SK-N-SH treated with all-trans-retinoic acid at 6 μM for 48 hours (cell line): ENCODE data around the gene CCR1.

Experiments
- ATAC-seq: fragments of 200-7000 bp; cut with Tn5 transposase; 3 replicates; pipeline ENCODE4 v1.9.1; 2020; ENCODE audit warnings: mild to moderate bottlenecking, moderate library complexity
- ARNTL ChIP-seq: fragments of 450-650 bp; formaldehyde crosslinking; IDR thresholded peaks from 2 replicates; pipeline ENCODE4 v1.5.0; 2020; ENCODE audit warnings: low read depth, mild to moderate bottlenecking, moderate library complexity, borderline replicate concordance
- CREB5 ChIP-seq: fragments of 250-450 bp; sonication (Bioruptor Pico); IDR thresholded peaks from 2 replicates; pipeline ENCODE4 v1.5.1; 2020; ENCODE audit warnings: low read depth, mild to moderate bottlenecking, moderate library complexity
- CSDC2 ChIP-seq: fragments of 250-450 bp; sonication (Bioruptor Pico); IDR thresholded peaks from 2 replicates; pipeline ENCODE4 v1.5.0; 2020; ENCODE audit warnings: mild to moderate bottlenecking, moderate library complexity
- ESRRG ChIP-seq: fragments of 250-450 bp; sonication (Bioruptor Pico); IDR thresholded peaks from 2 replicates; pipeline ENCODE4 v1.6.1; 2021; ENCODE audit warnings: mild to moderate bottlenecking
- GLIS3 ChIP-seq: fragments of 250-450 bp; sonication (Bioruptor Pico); IDR thresholded peaks from 2 replicates; pipeline ENCODE4 v1.5.0; 2020; ENCODE audit warnings: mild to moderate bottlenecking, moderate library complexity
- ISL1 ChIP-seq: fragments of 250-450 bp; sonication (Bioruptor Pico); IDR thresholded peaks from 2 replicates; pipeline ENCODE4 v2.1.2; 2022; ENCODE audit warnings: mild to moderate bottlenecking, moderate library complexity
- OSR1 ChIP-seq: fragments of 250-450 bp; sonication (Bioruptor Pico); IDR thresholded peaks from 2 replicates; pipeline ENCODE4 v1.8.0; 2022; ENCODE audit warnings: moderate library complexity, mild to moderate bottlenecking, inconsistent platforms
- POU6F1 ChIP-seq: fragments of 250-450 bp; sonication (Bioruptor Pico); IDR thresholded peaks from 2 replicates; pipeline ENCODE4 v1.8.0; 2021; ENCODE audit warnings: low read depth, mild to moderate bottlenecking, moderate library complexity, borderline replicate concordance
- RARB ChIP-seq: fragments of 250-450 bp; sonication (Bioruptor Pico); IDR thresholded peaks from 2 replicates; pipeline ENCODE4 v1.8.0; 2021; ENCODE audit warnings: mild to moderate bottlenecking, moderate library complexity
- TCF4 ChIP-seq: fragments of 250-450 bp; sonication (Bioruptor Pico); IDR thresholded peaks from 2 replicates; pipeline ENCODE4 v1.8.0; 2021; ENCODE audit warnings: mild to moderate bottlenecking, moderate library complexity, borderline replicate concordance
- TOX ChIP-seq: fragments of 250-450 bp; sonication (Bioruptor Pico); IDR thresholded peaks from 2 replicates; pipeline ENCODE4 v1.8.0; 2021; ENCODE audit warnings: mild to moderate bottlenecking, moderate library complexity, borderline replicate concordance
- TSHZ2 ChIP-seq: fragments of 250-450 bp; sonication (Bioruptor Pico); IDR thresholded peaks from 2 replicates; pipeline ENCODE4 v1.5.0; 2020; ENCODE audit warnings: mild to moderate bottlenecking, moderate library complexity
- ZC3H10 ChIP-seq: fragments of 250-450 bp; sonication (Bioruptor Pico); IDR thresholded peaks from 2 replicates; pipeline ENCODE4 v1.5.1; 2021; ENCODE audit warnings: mild to moderate bottlenecking, moderate library complexity
- ZFP3 ChIP-seq: fragments of 250-450 bp; sonication (Bioruptor Pico); IDR thresholded peaks from 2 replicates; pipeline ENCODE4 v1.5.0; 2020; ENCODE audit warnings: mild to moderate bottlenecking, moderate library complexity
- ZFP30 ChIP-seq: fragments of 450-650 bp; formaldehyde crosslinking; IDR thresholded peaks from 2 replicates; pipeline ENCODE4 v1.5.0; 2022; ENCODE audit warnings: mild to moderate bottlenecking, moderate library complexity
- ZNF565 ChIP-seq: fragments of 450-650 bp; formaldehyde crosslinking; conservative IDR thresholded peaks from 2 replicates; pipeline ENCODE4 v1.5.0; 2020; ENCODE audit warnings: low read depth, mild to moderate bottlenecking, moderate library complexity
- ZNF70 ChIP-seq: fragments of 450-650 bp; formaldehyde crosslinking; IDR thresholded peaks from 2 replicates; pipeline ENCODE4 v1.5.0; 2020; ENCODE audit warnings: mild to moderate bottlenecking, moderate library complexity
- ZNF8 ChIP-seq: fragments of 450-650 bp; formaldehyde crosslinking; IDR thresholded peaks from 2 replicates; pipeline ENCODE4 v1.5.0; 2020; ENCODE audit warnings: mild to moderate bottlenecking, moderate library complexity
- TF ChIP-seq, protein P1 (sequence below): fragments of 250-450 bp; sonication (Bioruptor Pico); IDR thresholded peaks from 2 replicates; pipeline ENCODE4 v1.5.1; 2021; ENCODE audit warnings: mild to moderate bottlenecking, moderate library complexity

The CCR1 gene

GRCh38 chr3:46202535-46202934 lies 5.6 kb downstream of the CCR1 start:
- TF ChIP-seq ARNTL (CRISPR knock-in tag), result no peak
- TF ChIP-seq TCF4, result no peak
- no peak for TF ChIP-seq ZNF565 (CRISPR knock-in tag)
- no peak for TF ChIP-seq ZNF8 (CRISPR knock-in tag)
- no peak for ATAC-seq

DNA sequence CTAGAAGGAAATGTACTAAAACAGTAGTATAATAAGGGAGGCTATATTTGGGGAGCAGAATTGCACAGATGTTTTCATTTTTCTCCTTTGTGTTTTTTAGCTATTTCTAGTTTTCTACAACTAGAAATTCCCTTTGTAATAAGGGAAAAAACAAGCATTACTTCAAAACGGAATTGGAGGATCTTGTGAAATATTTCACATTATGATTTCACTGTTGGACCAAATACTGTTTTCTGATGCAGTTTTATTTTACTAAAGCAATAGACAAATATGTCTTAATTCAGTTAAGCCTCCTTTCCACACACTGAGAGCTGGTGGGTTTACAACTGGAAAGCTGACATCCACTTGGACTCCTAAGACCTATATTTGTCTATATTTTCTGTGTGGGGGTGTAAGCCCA lies 7.3 kb downstream of the CCR1 start:
- ATAC-seq, result no peak
- TF ChIP-seq ZNF8 (CRISPR knock-in tag) (no peak), ZNF565 (CRISPR knock-in tag) (no peak), ZNF70 (CRISPR knock-in tag) (no peak), ISL1 (CRISPR knock-in tag) (no peak), GLIS3 (CRISPR knock-in tag) (no peak), ARNTL (CRISPR knock-in tag) (no peak), TOX (CRISPR knock-in tag) (no peak), POU6F1 (no peak), OSR1 (no peak), ZFP3 (no peak), CREB5 (CRISPR knock-in tag) (no peak), TCF4 (no peak), ESRRG (CRISPR knock-in tag) (no peak), TSHZ2 (CRISPR knock-in tag) (no peak)
- TF ChIP-seq, protein P1, sequence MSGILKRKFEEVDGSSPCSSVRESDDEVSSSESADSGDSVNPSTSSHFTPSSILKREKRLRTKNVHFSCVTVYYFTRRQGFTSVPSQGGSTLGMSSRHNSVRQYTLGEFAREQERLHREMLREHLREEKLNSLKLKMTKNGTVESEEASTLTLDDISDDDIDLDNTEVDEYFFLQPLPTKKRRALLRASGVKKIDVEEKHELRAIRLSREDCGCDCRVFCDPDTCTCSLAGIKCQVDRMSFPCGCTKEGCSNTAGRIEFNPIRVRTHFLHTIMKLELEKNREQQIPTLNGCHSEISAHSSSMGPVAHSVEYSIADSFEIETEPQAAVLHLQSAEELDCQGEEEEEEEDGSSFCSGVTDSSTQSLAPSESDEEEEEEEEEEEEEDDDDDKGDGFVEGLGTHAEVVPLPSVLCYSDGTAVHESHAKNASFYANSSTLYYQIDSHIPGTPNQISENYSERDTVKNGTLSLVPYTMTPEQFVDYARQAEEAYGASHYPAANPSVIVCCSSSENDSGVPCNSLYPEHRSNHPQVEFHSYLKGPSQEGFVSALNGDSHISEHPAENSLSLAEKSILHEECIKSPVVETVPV, result no peak

DNA sequence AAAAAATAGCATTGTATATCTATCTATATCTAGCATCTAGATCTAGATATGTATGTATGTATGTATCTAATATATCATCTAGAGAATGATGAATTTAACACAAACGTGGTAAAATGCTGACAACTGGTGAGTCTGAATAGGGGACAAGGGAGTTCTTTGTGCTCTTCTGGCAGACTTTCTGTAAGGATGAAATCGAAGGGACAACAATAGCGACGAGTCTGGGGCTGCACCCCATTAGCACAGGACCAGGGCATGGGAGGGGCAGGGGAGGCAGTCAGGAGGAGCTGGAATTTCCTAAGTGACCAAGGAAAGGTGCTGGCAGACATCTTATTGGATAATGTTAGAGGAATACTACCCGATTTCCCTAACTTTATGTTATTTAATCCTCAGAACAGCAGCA lies 7.9 kb downstream of the CCR1 start:
- no peak for ATAC-seq
- no peak for TF ChIP-seq ZC3H10 (CRISPR knock-in tag)
- no peak for TF ChIP-seq RARB

DNA sequence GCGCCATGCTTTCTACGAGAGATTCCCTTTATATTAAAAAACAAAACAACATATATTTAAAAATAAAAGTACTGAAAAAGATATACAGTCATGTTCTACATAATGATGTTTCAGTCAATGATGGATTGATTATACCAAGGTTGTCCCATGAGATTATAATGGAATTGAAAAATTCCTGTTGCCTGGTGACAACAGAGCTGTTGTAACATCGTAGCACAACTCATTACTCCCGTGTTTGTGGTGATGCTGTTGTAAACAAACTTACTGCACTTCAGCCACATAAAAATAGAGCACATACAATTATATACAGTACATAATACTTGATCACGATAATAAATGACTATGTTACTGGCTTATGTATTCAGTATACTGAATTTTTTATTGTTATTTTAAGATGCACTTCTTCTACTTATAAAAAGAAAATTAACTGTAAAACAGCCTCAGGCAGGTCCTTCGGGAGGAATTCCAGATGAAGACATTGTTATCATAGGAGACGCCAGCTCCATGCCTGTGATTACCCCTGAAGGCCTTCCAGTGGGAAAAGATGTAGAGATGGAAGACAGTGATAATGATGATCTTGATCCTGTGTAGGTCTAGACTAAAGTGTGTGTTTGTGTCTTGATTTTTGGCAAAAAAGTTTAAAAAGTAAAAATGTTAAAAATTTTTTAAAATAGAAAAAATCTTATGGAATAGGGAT lies 11.7 kb downstream of the CCR1 start:
- TF ChIP-seq ZFP30, result no peak
- no peak for TF ChIP-seq ISL1 (CRISPR knock-in tag)
- no peak for TF ChIP-seq CSDC2 (CRISPR knock-in tag)
- TF ChIP-seq TCF4, result no peak
- TF ChIP-seq TOX (CRISPR knock-in tag), result no peak
- ATAC-seq, result no peak

GRCh38 chr3:46194868-46195553 lies 13.1 kb downstream of the CCR1 start:
- TF ChIP-seq ZC3H10 (CRISPR knock-in tag), result no peak
- no peak for TF ChIP-seq TOX (CRISPR knock-in tag)
- TF ChIP-seq ZNF8 (CRISPR knock-in tag), result no peak
- no peak for ATAC-seq
